HCT116 (cell line): Measurements from ENCODE around the gene MYH7. TPM values are rescaled to one million over a fixed set of nuclear protein-coding genes. Genes with fewer than 3 reads are reported as not detected.

Source experiments
- ATAC-seq: fragments of 200-7000 bp; cut with Tn5 transposase; 2 replicates; pipeline ENCODE4 v1.9.1; 2020; ENCODE audit warnings: mild to moderate bottlenecking, moderate library complexity
- BruUV-seq: library from RNA; stranded (reverse); fragments of 400-500 nt; replicated peaks from 2 replicates; lab custom pipeline; 2021; lab: Mats Ljungman, UMichigan
- CTCF ChIA-PET: fragments of 300-600 bp; sonication (Branson Sonifier 250); formaldehyde crosslinking; loops from one replicate; lab custom pipeline; 2021; ENCODE audit warnings: antibody characterized with exemption; lab: Charles Lee
- POLR2A ChIA-PET: fragments of 300-600, 350-600 bp; sonication (Branson Sonifier 250); formaldehyde crosslinking; loops from one replicate; lab custom pipeline; 2021; ENCODE audit warnings: antibody characterized with exemption; lab: Charles Lee
- RAD21 ChIA-PET, 2 experiments: fragments of 300-600 bp; sonication (Branson Sonifier 250); formaldehyde crosslinking; loops; one replicate each; lab custom pipeline; 2023; ENCODE audit warnings: low total read pairs in 2 of 2; ENCODE audit not compliant: uncharacterized antibody in 2 of 2, unreplicated experiment in 2 of 2, low non-redundant PET in 1 of 2; lab: Charles Lee
- DNase-seq: peaks from one replicate; pipeline ENCODE4 v3.0.0-alpha.2; 2010; ENCODE audit warnings: low read depth, low spot score
- H2AFZ ChIP-seq: fragments of 200-600 bp; shearing (Covaris generic), sonication (generic); 2 replicates; pipeline ENCODE4 v1.6.1; 2017; ENCODE audit warnings: low read depth, mixed run types, mixed read lengths, antibody characterized with exemption, low read length; ENCODE audit not compliant: poor library complexity, severe bottlenecking
- H3K27ac ChIP-seq: 2 replicates; pipeline ENCODE4 v1.5.1; 2012; ENCODE audit warnings: low read depth, low read length
- H3K27me3 ChIP-seq: fragments of 200-600 bp; sonication (generic); 2 replicates; pipeline ENCODE4 v1.6.1; 2016; ENCODE audit warnings: mixed run types, low read length, mixed read lengths; ENCODE audit not compliant: insufficient read depth
- H3K36me3 ChIP-seq, 2 experiments: fragments of 200-500 bp in 1 of 2; fragments of 200-600 bp in 1 of 2; sonication (Bioruptor generic) in 1 of 2; sonication (generic) in 1 of 2; 2 replicates each; pipeline versions ENCODE4 v1.5.1 to v1.6.1; 2014 to 2016; ENCODE audit warnings: low read length in 2 of 2, inconsistent platforms in 1 of 2, mixed read lengths in 1 of 2, mixed run types in 1 of 2; ENCODE audit not compliant: insufficient read depth in 2 of 2, control insufficient read depth in 1 of 2
- H3K4me1 ChIP-seq, 2 experiments: fragments of 200-600 bp in 1 of 2; sonication (generic) in 1 of 2; 2 replicates each; pipeline versions ENCODE4 v1.5.1 to v1.6.1; 2012 to 2017; ENCODE audit warnings: low read length in 2 of 2, inconsistent platforms in 1 of 2, mild to moderate bottlenecking in 1 of 2, mixed read lengths in 1 of 2, mixed run types in 1 of 2, moderate library complexity in 1 of 2; ENCODE audit not compliant: insufficient read depth in 2 of 2, control insufficient read depth in 1 of 2
- H3K4me2 ChIP-seq: fragments of 200-600 bp; sonication (generic); 2 replicates; pipeline ENCODE4 v1.6.1; 2017; ENCODE audit warnings: mixed run types, low read length, mixed read lengths
- H3K4me3 ChIP-seq, 2 experiments: fragments of 200-600 bp in 1 of 2; sonication (generic) in 1 of 2; replicated peaks in 1 of 2; 2 replicates each; pipeline ENCODE4 v1.5.1; 2011 to 2016; ENCODE audit warnings: low read length in 2 of 2, control low read depth in 1 of 2, low read depth in 1 of 2, mild to moderate bottlenecking in 1 of 2, mixed read lengths in 1 of 2, mixed run types in 1 of 2
- H3K79me2 ChIP-seq: fragments of 200-600 bp; sonication (generic); 2 replicates; pipeline ENCODE4 v1.6.1; 2017; ENCODE audit warnings: mild to moderate bottlenecking, mixed run types, low read length, moderate library complexity, mixed read lengths; ENCODE audit not compliant: insufficient read depth
- H3K9ac ChIP-seq: fragments of 200-600 bp; sonication (generic); 2 replicates; pipeline ENCODE4 v1.6.1; 2016; ENCODE audit warnings: low read length, mixed read lengths
- H3K9me2 ChIP-seq: fragments of 200-600 bp; sonication (generic), shearing (Covaris generic); 2 replicates; pipeline ENCODE4 v1.6.1; 2017; ENCODE audit warnings: mixed run types, mild to moderate bottlenecking, moderate library complexity; ENCODE audit not compliant: insufficient read depth
- H3K9me3 ChIP-seq, 2 experiments: fragments of 200-500 bp in 1 of 2; fragments of 200-600 bp in 1 of 2; sonication (Bioruptor generic) in 1 of 2; sonication (generic) in 1 of 2; 2 replicates each; pipeline ENCODE4 v1.6.1; 2014 to 2017; ENCODE audit warnings: low read length in 2 of 2, mixed read lengths in 2 of 2, inconsistent platforms in 1 of 2, low read depth in 1 of 2, mild to moderate bottlenecking in 1 of 2, mixed run types in 1 of 2, moderate library complexity in 1 of 2; ENCODE audit not compliant: control insufficient read depth in 1 of 2, insufficient read depth in 1 of 2
- H4K20me1 ChIP-seq: fragments of 200-600 bp; sonication (generic), shearing (Covaris generic); 2 replicates; pipeline ENCODE4 v1.6.1; 2017; ENCODE audit warnings: mixed run types, mild to moderate bottlenecking, moderate library complexity; ENCODE audit not compliant: insufficient read depth
- CBX3 ChIP-seq: IDR thresholded peaks from 2 replicates; pipeline ENCODE4 v1.6.1; 2012; ENCODE audit warnings: low read depth
- ELF1 ChIP-seq: IDR thresholded peaks from 2 replicates; pipeline ENCODE4 v1.6.1; 2012; ENCODE audit warnings: low read depth, borderline replicate concordance
- EZH2 ChIP-seq: fragments of 200-600 bp; sonication (generic); IDR thresholded peaks from 2 replicates; pipeline ENCODE4 v1.6.1; 2017; ENCODE audit warnings: antibody characterized with exemption, mixed run types
- EZH2phosphoT487 ChIP-seq: fragments of 200-600 bp; IDR thresholded peaks from 2 replicates; pipeline ENCODE4 v1.6.1; 2018; ENCODE audit warnings: antibody characterized with exemption, borderline replicate concordance
- FOSL1 ChIP-seq: IDR thresholded peaks from 2 replicates; pipeline ENCODE4 v1.6.1; 2012; ENCODE audit warnings: low read depth
- JUND ChIP-seq: IDR thresholded peaks from 2 replicates; pipeline ENCODE4 v1.6.1; 2012
- POLR2A ChIP-seq: IDR thresholded peaks from 2 replicates; pipeline ENCODE4 v1.7.0; 2011; ENCODE audit warnings: borderline replicate concordance; ENCODE audit not compliant: insufficient read depth, insufficient read length; ENCODE audit errors: extremely low read depth
- SP1 ChIP-seq: IDR thresholded peaks from 2 replicates; pipeline ENCODE4 v1.6.1; 2012; ENCODE audit warnings: low read depth
- ZFX ChIP-seq: fragments of 450-650 bp; IDR thresholded peaks from 2 replicates; pipeline ENCODE4 v1.6.1; 2017
- intact Hi-C: fragments of 100-400 bp; cut with micrococcal nuclease; formaldehyde crosslinking; loops from 2 replicates; pipeline ENCODE4 v1.10.0; 2022
- total RNA-seq: library from RNA; stranded (reverse); gene quantifications from one replicate; pipeline ENCODE4 v1.2.1, GENCODE V29; 2021; ENCODE audit not compliant: unreplicated experiment
- TF ChIP-seq, protein P1 (sequence below): IDR thresholded peaks from 2 replicates; pipeline ENCODE4 v1.6.1; 2012; ENCODE audit warnings: low read depth
- TF ChIP-seq, protein P2 (sequence below), 3 experiments: fragments of 200-600 bp in 1 of 3; sonication (generic) in 1 of 3; IDR thresholded peaks in 2 of 3; conservative IDR thresholded peaks in 1 of 3; 2 replicates each; pipeline ENCODE4 v1.5.1; 2012 to 2017; ENCODE audit warnings: low read depth in 2 of 3, low read length in 2 of 3, antibody characterized with exemption in 1 of 3, borderline replicate concordance in 1 of 3, control low read depth in 1 of 3, mild to moderate bottlenecking in 1 of 3, mixed read lengths in 1 of 3, mixed run types in 1 of 3, moderate library complexity in 1 of 3; ENCODE audit not compliant: insufficient read depth in 1 of 3
- TF ChIP-seq, protein P3 (sequence below): IDR thresholded peaks from 2 replicates; pipeline ENCODE4 v1.6.1; 2011; ENCODE audit warnings: mild to moderate bottlenecking, low read length, moderate library complexity; ENCODE audit not compliant: insufficient replicate concordance; ENCODE audit errors: extremely low read depth

MYH7 gene
- total RNA-seq, 1 experiment from 2014 or later, result not detected

DNA sequence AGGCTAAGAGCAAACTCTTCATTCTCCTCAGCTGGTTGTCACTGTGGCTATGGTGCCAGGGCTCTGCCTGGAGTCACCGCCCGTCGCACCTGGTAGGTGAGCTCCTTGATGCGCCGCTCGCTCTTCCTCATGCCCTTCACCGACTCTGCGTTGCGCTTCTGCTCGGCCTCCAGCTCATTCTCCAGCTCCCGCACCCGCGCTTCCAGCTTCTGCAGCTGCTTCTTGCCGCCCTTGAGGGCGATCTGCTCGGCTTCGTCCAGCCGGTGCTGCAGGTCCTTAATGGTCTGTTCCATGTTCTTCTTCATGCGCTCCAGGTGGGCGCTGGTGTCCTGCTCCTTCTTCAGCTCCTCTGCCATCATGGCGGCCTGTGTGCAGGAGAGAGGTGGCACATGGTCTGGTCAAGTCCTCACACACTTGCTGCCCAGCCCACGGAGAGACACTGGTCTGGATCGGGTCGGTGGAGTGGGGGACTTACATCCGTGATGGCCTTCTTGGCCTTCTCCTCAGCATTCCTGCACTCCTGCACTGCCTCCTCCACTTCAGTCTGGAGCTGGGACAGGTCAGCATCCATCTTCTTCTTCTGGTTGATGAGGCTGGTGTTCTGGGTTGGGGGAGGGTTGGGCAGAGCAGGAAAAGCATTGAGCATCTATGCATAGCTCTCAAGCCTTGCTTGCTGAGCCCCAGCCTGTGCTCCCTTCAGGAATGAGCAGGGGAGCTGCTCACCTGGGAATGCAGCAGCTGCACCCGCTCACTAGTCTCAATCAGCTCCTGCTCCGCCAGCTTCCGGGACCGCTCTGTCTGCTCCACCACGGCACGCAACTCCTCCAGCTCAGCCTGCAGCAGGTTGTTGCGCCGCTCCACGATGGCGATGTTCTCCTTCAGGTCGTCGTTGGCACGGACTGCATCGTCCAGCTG, 20.3 kb downstream of the MYH7 start:
- no TSS peak for BruUV-seq
- no peaks in the 10 kb centered on the region for H4K20me1 ChIP-seq
- H2AFZ ChIP-seq, result no peak overlapping the region
- H3K4me1 ChIP-seq, result no peaks in the 10 kb centered on the region
- no peak for TF ChIP-seq POLR2A
- TF ChIP-seq, protein P1, sequence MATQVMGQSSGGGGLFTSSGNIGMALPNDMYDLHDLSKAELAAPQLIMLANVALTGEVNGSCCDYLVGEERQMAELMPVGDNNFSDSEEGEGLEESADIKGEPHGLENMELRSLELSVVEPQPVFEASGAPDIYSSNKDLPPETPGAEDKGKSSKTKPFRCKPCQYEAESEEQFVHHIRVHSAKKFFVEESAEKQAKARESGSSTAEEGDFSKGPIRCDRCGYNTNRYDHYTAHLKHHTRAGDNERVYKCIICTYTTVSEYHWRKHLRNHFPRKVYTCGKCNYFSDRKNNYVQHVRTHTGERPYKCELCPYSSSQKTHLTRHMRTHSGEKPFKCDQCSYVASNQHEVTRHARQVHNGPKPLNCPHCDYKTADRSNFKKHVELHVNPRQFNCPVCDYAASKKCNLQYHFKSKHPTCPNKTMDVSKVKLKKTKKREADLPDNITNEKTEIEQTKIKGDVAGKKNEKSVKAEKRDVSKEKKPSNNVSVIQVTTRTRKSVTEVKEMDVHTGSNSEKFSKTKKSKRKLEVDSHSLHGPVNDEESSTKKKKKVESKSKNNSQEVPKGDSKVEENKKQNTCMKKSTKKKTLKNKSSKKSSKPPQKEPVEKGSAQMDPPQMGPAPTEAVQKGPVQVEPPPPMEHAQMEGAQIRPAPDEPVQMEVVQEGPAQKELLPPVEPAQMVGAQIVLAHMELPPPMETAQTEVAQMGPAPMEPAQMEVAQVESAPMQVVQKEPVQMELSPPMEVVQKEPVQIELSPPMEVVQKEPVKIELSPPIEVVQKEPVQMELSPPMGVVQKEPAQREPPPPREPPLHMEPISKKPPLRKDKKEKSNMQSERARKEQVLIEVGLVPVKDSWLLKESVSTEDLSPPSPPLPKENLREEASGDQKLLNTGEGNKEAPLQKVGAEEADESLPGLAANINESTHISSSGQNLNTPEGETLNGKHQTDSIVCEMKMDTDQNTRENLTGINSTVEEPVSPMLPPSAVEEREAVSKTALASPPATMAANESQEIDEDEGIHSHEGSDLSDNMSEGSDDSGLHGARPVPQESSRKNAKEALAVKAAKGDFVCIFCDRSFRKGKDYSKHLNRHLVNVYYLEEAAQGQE, result no peak
- TF ChIP-seq ZFX, result no peak
- TF ChIP-seq, protein P2, sequence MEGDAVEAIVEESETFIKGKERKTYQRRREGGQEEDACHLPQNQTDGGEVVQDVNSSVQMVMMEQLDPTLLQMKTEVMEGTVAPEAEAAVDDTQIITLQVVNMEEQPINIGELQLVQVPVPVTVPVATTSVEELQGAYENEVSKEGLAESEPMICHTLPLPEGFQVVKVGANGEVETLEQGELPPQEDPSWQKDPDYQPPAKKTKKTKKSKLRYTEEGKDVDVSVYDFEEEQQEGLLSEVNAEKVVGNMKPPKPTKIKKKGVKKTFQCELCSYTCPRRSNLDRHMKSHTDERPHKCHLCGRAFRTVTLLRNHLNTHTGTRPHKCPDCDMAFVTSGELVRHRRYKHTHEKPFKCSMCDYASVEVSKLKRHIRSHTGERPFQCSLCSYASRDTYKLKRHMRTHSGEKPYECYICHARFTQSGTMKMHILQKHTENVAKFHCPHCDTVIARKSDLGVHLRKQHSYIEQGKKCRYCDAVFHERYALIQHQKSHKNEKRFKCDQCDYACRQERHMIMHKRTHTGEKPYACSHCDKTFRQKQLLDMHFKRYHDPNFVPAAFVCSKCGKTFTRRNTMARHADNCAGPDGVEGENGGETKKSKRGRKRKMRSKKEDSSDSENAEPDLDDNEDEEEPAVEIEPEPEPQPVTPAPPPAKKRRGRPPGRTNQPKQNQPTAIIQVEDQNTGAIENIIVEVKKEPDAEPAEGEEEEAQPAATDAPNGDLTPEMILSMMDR (IDR thresholded peaks at IDR 0.05 in 2 of 3, conservative IDR thresholded peaks at IDR 0.05 in 1 of 3; ENCODE audit: borderline replicate concordance in 1 of 3, insufficient read depth in 1 of 3, low read depth in 2 of 3, low read length in 2 of 3), result no peak
- TF ChIP-seq CBX3, result no peak
- no peak for TF ChIP-seq EZH2phosphoT487
- no peak for TF ChIP-seq JUND
- no peak for TF ChIP-seq SP1
- TF ChIP-seq, protein P3, sequence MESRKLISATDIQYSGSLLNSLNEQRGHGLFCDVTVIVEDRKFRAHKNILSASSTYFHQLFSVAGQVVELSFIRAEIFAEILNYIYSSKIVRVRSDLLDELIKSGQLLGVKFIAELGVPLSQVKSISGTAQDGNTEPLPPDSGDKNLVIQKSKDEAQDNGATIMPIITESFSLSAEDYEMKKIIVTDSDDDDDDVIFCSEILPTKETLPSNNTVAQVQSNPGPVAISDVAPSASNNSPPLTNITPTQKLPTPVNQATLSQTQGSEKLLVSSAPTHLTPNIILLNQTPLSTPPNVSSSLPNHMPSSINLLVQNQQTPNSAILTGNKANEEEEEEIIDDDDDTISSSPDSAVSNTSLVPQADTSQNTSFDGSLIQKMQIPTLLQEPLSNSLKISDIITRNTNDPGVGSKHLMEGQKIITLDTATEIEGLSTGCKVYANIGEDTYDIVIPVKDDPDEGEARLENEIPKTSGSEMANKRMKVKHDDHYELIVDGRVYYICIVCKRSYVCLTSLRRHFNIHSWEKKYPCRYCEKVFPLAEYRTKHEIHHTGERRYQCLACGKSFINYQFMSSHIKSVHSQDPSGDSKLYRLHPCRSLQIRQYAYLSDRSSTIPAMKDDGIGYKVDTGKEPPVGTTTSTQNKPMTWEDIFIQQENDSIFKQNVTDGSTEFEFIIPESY, result no peak
- TF ChIP-seq EZH2, result no peak
- no peak for TF ChIP-seq ELF1
- TF ChIP-seq FOSL1, result no peak
- TF ChIP-seq, all 23 proteins: peak for 0
- Histone ChIP-seq H3K4me2 (no peak overlapping the region), H3K36me3 (no peaks in the 10 kb centered on the region), H3K79me2 (no peaks in the 10 kb centered on the region), H3K27me3 (no peaks in the 10 kb centered on the region; the same call in 1 of the 2 replicates), H3K27ac (no peak overlapping the region), H3K9ac (no peak overlapping the region), H3K9me3 (no peaks in the 10 kb centered on the region), H3K4me3 (no peak overlapping the region), H3K9me2 (no peaks in the 10 kb centered on the region)
- POLR2A ChIA-PET, result no interaction called here
- intact Hi-C loops, result no loop called here
- no peak for ATAC-seq
- no peak for DNase-seq
- RAD21 ChIA-PET, result no interaction called here
- CTCF ChIA-PET, result no interaction called here
